ENCODE measurements around the gene UGT2A2.

GRCh38 chr4:69591364-69591763 is 48.1 kb downstream of the UGT2A2 start:
- TF ChIP-seq CTCF (IDR thresholded peaks at IDR 0.05) (no peak), POLR2AphosphoS5 (IDR thresholded peaks at IDR 0.05; ENCODE audit: low read depth, low read length) (no peak), TAF1 (IDR thresholded peaks at IDR 0.05; ENCODE audit: borderline replicate concordance, low read depth, low read length) (no peak), RFX5 (IDR thresholded peaks at IDR 0.05; ENCODE audit: low read length) (no peak), REST (IDR thresholded peaks at IDR 0.05; ENCODE audit: low read depth, low read length) (no peak), NRF1 (IDR thresholded peaks at IDR 0.05; ENCODE audit: low read depth, low read length) (no peak), MAX (IDR thresholded peaks at IDR 0.05; ENCODE audit: low read depth) (no peak), CHD2 (IDR thresholded peaks at IDR 0.05; ENCODE audit: low read length, partially characterized antibody) (no peak), RCOR1 (IDR thresholded peaks at IDR 0.05; ENCODE audit: low read length) (no peak), USF1 (IDR thresholded peaks at IDR 0.05; ENCODE audit: borderline replicate concordance, low read depth) (no peak)
